IPS-NIHi11 (cell line): ENCODE data around the gene ALKAL2.

Source experiments
- DNase-seq: peaks from one replicate; pipeline ENCODE4 v3.0.0; 2012; ENCODE audit warnings: mixed read lengths, low spot score

ALKAL2 gene

GRCh38 chr2:270861-271260 lies 17.0 kb downstream of the ALKAL2 start:
- no peak for DNase-seq

GRCh38 chr2:269356-270030 lies 18.4 kb downstream of the ALKAL2 start:
- DNase-seq, result no peak

- DNase-seq, result no peak
Measured at GRCh38 chr2:268323-268722, 19.6 kb downstream of the ALKAL2 start.

GRCh38 chr2:264493-265468 lies 23.1 kb downstream of the ALKAL2 start, which contains the start of gene ACP1:
Gene ACP1 (plus strand): TSS chr2:264947. CDS start chr2:264965, 18 bp downstream.
- DNase-seq, result peak; percentile 99

GRCh38 chr2:263774-264492 lies 24.0 kb downstream of the ALKAL2 start, which contains the start of gene SH3YL1:
Gene SH3YL1 (minus strand): TSS chr2:264032. CDS start chr2:263984, 48 bp downstream.
- DNase-seq, result peak; percentile 67

GRCh38 chr2:263022-263738 lies 24.7 kb downstream of the ALKAL2 start:
- peak; percentile 8 for DNase-seq

GRCh38 chr2:262117-262516 lies 25.8 kb downstream of the ALKAL2 start:
- DNase-seq, result no peak

GRCh38 chr2:260507-261161 lies 27.3 kb downstream of the ALKAL2 start:
- DNase-seq, result no peak

- DNase-seq, result no peak
Measured at GRCh38 chr2:259789-260331, 28.0 kb downstream of the ALKAL2 start.

- no peak for DNase-seq
Measured at GRCh38 chr2:258933-259332, 29.0 kb downstream of the ALKAL2 start.

GRCh38 chr2:257842-258241 lies 30.0 kb downstream of the ALKAL2 start:
- DNase-seq, result no peak

GRCh38 chr2:257429-257828 lies 30.5 kb downstream of the ALKAL2 start:
- no peak for DNase-seq

GRCh38 chr2:256094-256493 lies 31.8 kb downstream of the ALKAL2 start:
- DNase-seq, result no peak

GRCh38 chr2:255195-255594 lies 32.7 kb downstream of the ALKAL2 start:
- no peak for DNase-seq

GRCh38 chr2:254241-254640 lies 33.6 kb downstream of the ALKAL2 start:
- no peak for DNase-seq

GRCh38 chr2:253202-253638 lies 34.7 kb downstream of the ALKAL2 start:
- no peak for DNase-seq

- DNase-seq, result no peak
Measured at GRCh38 chr2:252001-252602, 35.8 kb downstream of the ALKAL2 start.

- DNase-seq, result no peak
Measured at GRCh38 chr2:249538-250042, 38.3 kb downstream of the ALKAL2 start.

- DNase-seq, result no peak
Measured at GRCh38 chr2:248724-249123, 39.2 kb downstream of the ALKAL2 start.
